ENCODE measurements around the gene KIF6. TPM values are rescaled to one million over a fixed set of nuclear protein-coding genes. Genes with fewer than 3 reads are reported as not detected.
A peak's percentile ranks its signal among the peaks of the same experiment; 100 is the strongest.

Gene KIF6
- total RNA-seq, 1 donor from 2014 or later: 2.7 TPM

DNA sequence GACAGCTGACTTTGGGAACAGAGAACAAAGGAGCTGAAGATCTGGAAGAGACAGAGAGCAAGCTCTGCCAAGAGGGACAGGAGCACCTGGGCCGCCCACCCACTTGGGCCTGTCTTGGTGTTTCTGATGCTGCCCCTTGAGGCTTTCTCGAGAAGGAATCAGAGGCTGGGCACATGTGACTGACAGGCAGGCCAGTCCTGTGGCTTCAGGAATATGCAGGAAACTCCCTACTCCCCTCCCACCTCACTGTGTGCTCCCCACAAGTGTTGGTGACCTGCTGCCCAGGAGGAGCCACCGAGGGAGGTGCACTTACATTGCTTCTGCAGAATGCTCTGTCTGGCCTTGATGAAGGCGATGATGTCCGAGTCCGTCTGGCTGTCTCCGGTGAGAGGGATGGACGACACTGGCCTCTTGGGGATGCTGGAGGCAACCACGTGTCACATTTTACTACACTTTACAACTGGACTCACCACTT, 381.8 kb downstream of the KIF6 start:
- Mint-ChIP-seq H3K36me3 (no peaks in the 10 kb centered on the region), H3K4me1 (peaks cover 27% of the 10 kb centered on the region), H3K4me3 (no peak overlapping the region), H3K27me3 (ENCODE audit: insufficient read depth, low read depth) (no peaks in the 10 kb centered on the region), H3K27ac (peak overlapping the region; percentile 78), H3K9me3 (no peaks in the 10 kb centered on the region)
- Histone ChIP-seq H3K4me3 (no peak overlapping the region), H3K4me1 (peaks cover 8% of the 10 kb centered on the region), H3K27me3 (no peaks in the 10 kb centered on the region), H4K20me1 (ENCODE audit: low read depth) (no peaks in the 10 kb centered on the region), H3F3A (ENCODE audit: low read depth) (no peaks in the 10 kb centered on the region), H3K27ac (no peak overlapping the region), H3K79me2 (ENCODE audit: low read depth) (no peaks in the 10 kb centered on the region), H2AFZ (replicated peaks) (no peak overlapping the region), H3K9me3 (ENCODE audit: low read depth) (no peaks in the 10 kb centered on the region), H3K36me3 (no peaks in the 10 kb centered on the region), H3K9ac (no peak overlapping the region), H3K4me2 (peak overlapping the region; percentile 38)
- DNase-seq (ENCODE audit: low spot score): no peak
- TF ChIP-seq EZH2 (IDR thresholded peaks at IDR 0.05) (no peak), EZH2phosphoT487 (IDR thresholded peaks at IDR 0.05) (no peak)
- TF ChIP-seq, protein P1, sequence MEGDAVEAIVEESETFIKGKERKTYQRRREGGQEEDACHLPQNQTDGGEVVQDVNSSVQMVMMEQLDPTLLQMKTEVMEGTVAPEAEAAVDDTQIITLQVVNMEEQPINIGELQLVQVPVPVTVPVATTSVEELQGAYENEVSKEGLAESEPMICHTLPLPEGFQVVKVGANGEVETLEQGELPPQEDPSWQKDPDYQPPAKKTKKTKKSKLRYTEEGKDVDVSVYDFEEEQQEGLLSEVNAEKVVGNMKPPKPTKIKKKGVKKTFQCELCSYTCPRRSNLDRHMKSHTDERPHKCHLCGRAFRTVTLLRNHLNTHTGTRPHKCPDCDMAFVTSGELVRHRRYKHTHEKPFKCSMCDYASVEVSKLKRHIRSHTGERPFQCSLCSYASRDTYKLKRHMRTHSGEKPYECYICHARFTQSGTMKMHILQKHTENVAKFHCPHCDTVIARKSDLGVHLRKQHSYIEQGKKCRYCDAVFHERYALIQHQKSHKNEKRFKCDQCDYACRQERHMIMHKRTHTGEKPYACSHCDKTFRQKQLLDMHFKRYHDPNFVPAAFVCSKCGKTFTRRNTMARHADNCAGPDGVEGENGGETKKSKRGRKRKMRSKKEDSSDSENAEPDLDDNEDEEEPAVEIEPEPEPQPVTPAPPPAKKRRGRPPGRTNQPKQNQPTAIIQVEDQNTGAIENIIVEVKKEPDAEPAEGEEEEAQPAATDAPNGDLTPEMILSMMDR (IDR thresholded peaks at IDR 0.05): no peak

DNA sequence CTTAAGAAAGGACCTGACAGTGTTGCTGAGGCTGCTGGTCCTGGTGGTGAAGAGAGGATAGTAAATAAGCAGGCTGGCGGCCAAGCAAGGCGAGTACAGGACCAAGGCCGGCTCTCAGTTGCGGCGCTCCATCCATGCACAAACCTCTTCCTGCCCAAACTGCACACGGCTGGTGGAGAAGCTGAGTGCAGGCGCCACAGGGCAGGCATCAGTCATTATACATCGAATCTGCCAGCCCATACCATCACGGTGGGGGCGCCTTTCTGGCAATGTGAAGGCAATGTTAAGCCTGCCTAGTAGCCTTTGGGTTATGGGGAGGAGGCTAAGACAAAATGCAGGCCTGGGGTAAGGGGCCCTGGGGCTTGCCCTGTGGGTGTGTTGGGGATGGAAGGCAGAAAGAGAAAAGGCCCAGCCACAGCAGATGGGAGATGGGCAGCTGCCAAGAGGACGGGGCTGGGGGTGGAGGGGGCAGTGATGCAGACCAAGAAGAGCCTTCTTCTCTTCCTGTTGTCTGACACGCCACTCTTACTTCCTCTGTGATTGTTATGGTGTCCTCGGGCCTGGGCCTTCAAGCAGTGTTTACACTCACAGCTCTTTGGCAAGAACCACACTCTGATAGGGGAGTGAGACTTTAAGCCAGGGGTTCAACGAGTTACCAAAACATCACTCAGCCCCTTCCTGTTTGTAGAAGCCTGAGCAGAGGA, 382.4 kb downstream of the KIF6 start:
- Mint-ChIP-seq H3K27me3 (ENCODE audit: insufficient read depth, low read depth) (no peaks in the 10 kb centered on the region), H3K4me3 (no peak overlapping the region), H3K9me3 (no peaks in the 10 kb centered on the region), H3K27ac (peak overlapping the region; percentile 78), H3K4me1 (peaks cover 27% of the 10 kb centered on the region), H3K36me3 (no peaks in the 10 kb centered on the region)
- H3K4me3 ChIP-seq: no peak overlapping the region
- DNase-seq (ENCODE audit: low spot score): no peak
- TF ChIP-seq, protein P1 (IDR thresholded peaks at IDR 0.05): no peak
- TF ChIP-seq EZH2 (IDR thresholded peaks at IDR 0.05) (no peak), EZH2phosphoT487 (IDR thresholded peaks at IDR 0.05) (no peak)
- H3K9ac ChIP-seq: no peak overlapping the region
- no peaks in the 10 kb centered on the region for H3F3A ChIP-seq (ENCODE audit: low read depth)
- H3K9me3 ChIP-seq (ENCODE audit: low read depth): no peaks in the 10 kb centered on the region
- no peaks in the 10 kb centered on the region for H3K36me3 ChIP-seq
- no peaks in the 10 kb centered on the region for H3K27me3 ChIP-seq
- no peaks in the 10 kb centered on the region for H3K79me2 ChIP-seq (ENCODE audit: low read depth)
- H3K4me2 ChIP-seq: no peak overlapping the region
- no peak overlapping the region for H3K27ac ChIP-seq
- no peaks in the 10 kb centered on the region for H4K20me1 ChIP-seq (ENCODE audit: low read depth)
- no peak overlapping the region for H2AFZ ChIP-seq (replicated peaks)
- peaks cover 8% of the 10 kb centered on the region for H3K4me1 ChIP-seq

DNA sequence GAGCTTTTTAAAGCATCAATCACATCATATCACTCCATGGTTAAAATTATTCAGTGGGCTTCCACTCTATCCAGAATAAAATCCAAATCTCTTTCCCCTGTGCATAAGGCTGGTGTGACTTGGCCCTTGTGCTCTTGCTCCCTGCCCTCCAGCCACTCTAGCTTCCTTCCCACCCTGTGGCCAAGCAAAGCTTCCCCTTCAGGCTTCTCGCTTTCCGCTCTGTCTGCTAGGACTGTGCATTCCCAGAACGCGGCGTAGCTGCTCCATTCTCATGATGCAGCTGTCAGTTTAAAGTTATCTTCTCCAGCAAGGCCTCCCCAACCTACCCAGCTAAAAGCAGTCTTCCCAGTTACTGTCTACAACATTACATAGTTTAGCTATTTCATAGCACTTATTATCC, 383.3 kb downstream of the KIF6 start:
- H3K36me3 Mint-ChIP-seq: no peaks in the 10 kb centered on the region

More for the DNA sequence above, 383.3 kb downstream of the KIF6 start:
- no peak for DNase-seq (ENCODE audit: low spot score)
- H3K4me3 ChIP-seq: no peak overlapping the region
- Mint-ChIP-seq H3K9me3 (no peaks in the 10 kb centered on the region), H3K27me3 (ENCODE audit: insufficient read depth, low read depth) (no peaks in the 10 kb centered on the region), H3K4me3 (no peak overlapping the region), H3K4me1 (peaks cover 27% of the 10 kb centered on the region), H3K27ac (no peak overlapping the region)
- no peak overlapping the region for H3K27ac ChIP-seq
- H3K79me2 ChIP-seq (ENCODE audit: low read depth): no peaks in the 10 kb centered on the region
- no peak overlapping the region for H3K4me2 ChIP-seq
- H3F3A ChIP-seq (ENCODE audit: low read depth): no peaks in the 10 kb centered on the region
- H3K4me1 ChIP-seq: peaks cover 8% of the 10 kb centered on the region
- no peaks in the 10 kb centered on the region for H3K36me3 ChIP-seq
- H3K9me3 ChIP-seq (ENCODE audit: low read depth): no peaks in the 10 kb centered on the region
- H4K20me1 ChIP-seq (ENCODE audit: low read depth): no peaks in the 10 kb centered on the region
- H2AFZ ChIP-seq (replicated peaks): no peak overlapping the region
- H3K9ac ChIP-seq: no peak overlapping the region
- H3K27me3 ChIP-seq: no peaks in the 10 kb centered on the region
- TF ChIP-seq, protein P1 (IDR thresholded peaks at IDR 0.05): no peak
- TF ChIP-seq EZH2phosphoT487 (IDR thresholded peaks at IDR 0.05) (no peak), EZH2 (IDR thresholded peaks at IDR 0.05) (no peak)

Measured in neural progenitor cell (in vitro differentiated cells).